SU-DHL-6 (cell line): ENCODE measurements around the gene FLT1.

ENCODE experiments used
- H2AFZ ChIP-seq: fragments of 200-600 bp; sonication (generic); 2 replicates; pipeline ENCODE4 v1.6.1; 2014; ENCODE audit warnings: low read depth, mild to moderate bottlenecking, moderate library complexity, mixed read lengths, antibody characterized with exemption, low read length; ENCODE audit not compliant: severe bottlenecking
- H3F3A ChIP-seq: fragments of 200-600 bp; shearing (Covaris generic); 2 replicates; pipeline ENCODE4 v1.6.0; 2016; ENCODE audit warnings: antibody characterized with exemption, mild to moderate bottlenecking; ENCODE audit not compliant: insufficient read depth
- H3K27ac ChIP-seq: fragments of 200-600 bp; sonication (generic); 2 replicates; pipeline ENCODE4 v1.5.1; 2016; ENCODE audit warnings: low read depth, mild to moderate bottlenecking, low read length, moderate library complexity, mixed read lengths
- H3K27me3 ChIP-seq: fragments of 200-600 bp; sonication (generic), shearing (Covaris generic); 2 replicates; pipeline ENCODE4 v1.6.0; 2014; ENCODE audit warnings: mild to moderate bottlenecking, low read length
- H3K36me3 ChIP-seq: fragments of 200-600 bp; sonication (generic); 2 replicates; pipeline ENCODE4 v1.6.1; 2014; ENCODE audit warnings: mild to moderate bottlenecking, low read length, mixed read lengths
- H3K4me2 ChIP-seq: fragments of 300-600, 200-600 bp; shearing (Covaris generic), sonication (generic); 2 replicates; pipeline ENCODE4 v1.6.0; 2014; ENCODE audit warnings: low read length, low read depth, mild to moderate bottlenecking; ENCODE audit not compliant: poor library complexity, severe bottlenecking
- H3K4me3 ChIP-seq: fragments of 200-600 bp; sonication (generic); 2 replicates; pipeline ENCODE4 v1.5.1; 2014; ENCODE audit warnings: antibody characterized with exemption, low read length, mild to moderate bottlenecking, mixed read lengths; ENCODE audit not compliant: insufficient read depth, poor library complexity, severe bottlenecking
- H3K79me2 ChIP-seq: fragments of 200-600 bp; sonication (generic); 2 replicates; pipeline ENCODE4 v1.6.1; 2014; ENCODE audit warnings: mild to moderate bottlenecking, low read length, moderate library complexity; ENCODE audit not compliant: insufficient read depth
- H3K9ac ChIP-seq: fragments of 200-600 bp; sonication (generic); 2 replicates; pipeline ENCODE4 v1.7.0; 2014; ENCODE audit warnings: mild to moderate bottlenecking, low read length
- H3K9me2 ChIP-seq: fragments of 200-600 bp; sonication (generic); replicated peaks from 2 replicates; pipeline ENCODE4 v1.6.1; 2014; ENCODE audit warnings: low read length; ENCODE audit not compliant: insufficient read depth
- H3K9me3 ChIP-seq: fragments of 200-600 bp; sonication (generic); 2 replicates; pipeline ENCODE4 v1.6.1; 2014; ENCODE audit warnings: low read length, mixed read lengths; ENCODE audit not compliant: insufficient read depth
- H4K20me1 ChIP-seq: fragments of 200-600 bp; sonication (generic); 2 replicates; pipeline ENCODE4 v1.6.1; 2014; ENCODE audit warnings: low read depth, mild to moderate bottlenecking, antibody characterized with exemption, low read length, moderate library complexity, mixed read lengths
- EZH2phosphoT487 ChIP-seq: fragments of 200-600 bp; sonication (generic), shearing (Covaris generic); conservative IDR thresholded peaks from 2 replicates; pipeline ENCODE4 v1.6.1; 2018; ENCODE audit warnings: mild to moderate bottlenecking, antibody characterized with exemption, low read length, moderate library complexity, mixed read lengths
- TF ChIP-seq, protein P1 (sequence below): fragments of 200-600 bp; sonication (generic); IDR thresholded peaks from one replicate; pipeline ENCODE4 v1.5.1; 2017; ENCODE audit warnings: antibody characterized with exemption, mild to moderate bottlenecking, low read length, moderate library complexity; ENCODE audit not compliant: insufficient read depth, poor library complexity, severe bottlenecking

FLT1 gene

DNA sequence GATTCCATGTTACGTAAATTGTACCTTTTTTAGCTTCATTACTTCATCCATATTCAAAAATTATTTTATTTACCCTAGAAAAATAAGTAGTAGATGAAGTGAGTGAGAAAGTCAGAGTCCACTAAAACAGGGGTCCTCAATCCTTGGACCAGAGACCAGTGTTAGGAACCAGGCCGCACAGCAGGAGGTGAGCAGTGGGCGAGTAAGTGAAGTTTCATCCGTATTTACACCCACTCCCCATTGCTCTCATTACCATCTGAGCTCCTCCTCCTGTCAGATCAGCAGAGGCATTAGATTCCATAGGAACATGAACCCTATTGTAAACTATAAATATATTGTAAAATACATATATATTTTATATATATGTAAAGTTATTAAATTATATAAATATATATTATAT lies 237.6 kb downstream of the FLT1 start:
- no peak overlapping the region for H3K4me2 ChIP-seq
- H3K9me2 ChIP-seq: no peaks in the 10 kb centered on the region
- no peak for TF ChIP-seq EZH2phosphoT487
- TF ChIP-seq, protein P1, sequence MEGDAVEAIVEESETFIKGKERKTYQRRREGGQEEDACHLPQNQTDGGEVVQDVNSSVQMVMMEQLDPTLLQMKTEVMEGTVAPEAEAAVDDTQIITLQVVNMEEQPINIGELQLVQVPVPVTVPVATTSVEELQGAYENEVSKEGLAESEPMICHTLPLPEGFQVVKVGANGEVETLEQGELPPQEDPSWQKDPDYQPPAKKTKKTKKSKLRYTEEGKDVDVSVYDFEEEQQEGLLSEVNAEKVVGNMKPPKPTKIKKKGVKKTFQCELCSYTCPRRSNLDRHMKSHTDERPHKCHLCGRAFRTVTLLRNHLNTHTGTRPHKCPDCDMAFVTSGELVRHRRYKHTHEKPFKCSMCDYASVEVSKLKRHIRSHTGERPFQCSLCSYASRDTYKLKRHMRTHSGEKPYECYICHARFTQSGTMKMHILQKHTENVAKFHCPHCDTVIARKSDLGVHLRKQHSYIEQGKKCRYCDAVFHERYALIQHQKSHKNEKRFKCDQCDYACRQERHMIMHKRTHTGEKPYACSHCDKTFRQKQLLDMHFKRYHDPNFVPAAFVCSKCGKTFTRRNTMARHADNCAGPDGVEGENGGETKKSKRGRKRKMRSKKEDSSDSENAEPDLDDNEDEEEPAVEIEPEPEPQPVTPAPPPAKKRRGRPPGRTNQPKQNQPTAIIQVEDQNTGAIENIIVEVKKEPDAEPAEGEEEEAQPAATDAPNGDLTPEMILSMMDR: no peak
- no peaks in the 10 kb centered on the region for H3K9me3 ChIP-seq
- H4K20me1 ChIP-seq: no peaks in the 10 kb centered on the region
- peaks cover 17% of the 10 kb centered on the region; the same call in 1 of the 2 replicates for H3K36me3 ChIP-seq
- no peak overlapping the region for H3K9ac ChIP-seq
- H3K79me2 ChIP-seq: no peaks in the 10 kb centered on the region
- H3K27ac ChIP-seq: no peak overlapping the region
- no peak overlapping the region for H2AFZ ChIP-seq
- no peaks in the 10 kb centered on the region; the same call in 1 of the 2 replicates for H3F3A ChIP-seq
- H3K27me3 ChIP-seq: no peaks in the 10 kb centered on the region
- H3K4me3 ChIP-seq: no peak overlapping the region

DNA sequence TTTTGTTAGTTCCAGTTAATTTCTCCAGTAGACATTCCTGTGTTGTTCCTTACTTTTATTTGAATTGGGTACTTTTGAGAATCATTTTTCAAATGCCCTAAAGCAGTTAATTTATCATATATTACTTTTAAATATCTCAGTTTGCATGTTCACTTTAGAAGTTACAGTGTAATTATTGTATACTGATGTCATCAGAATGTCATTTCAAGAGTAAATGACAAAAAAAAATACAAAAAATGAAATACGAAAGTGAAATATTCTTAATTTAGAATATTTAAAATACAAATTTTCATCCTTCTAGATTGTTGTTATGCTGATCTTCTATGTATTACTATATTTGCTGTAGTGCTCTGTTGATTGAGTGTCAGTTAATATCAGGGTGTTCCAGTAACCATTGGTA lies 242.4 kb downstream of the FLT1 start:
- H3K27ac ChIP-seq: no peak overlapping the region
- H3K79me2 ChIP-seq: peaks cover 7% of the 10 kb centered on the region; the same call in 1 of the 2 replicates
- no peak overlapping the region for H3K4me2 ChIP-seq
- H3F3A ChIP-seq: no peaks in the 10 kb centered on the region
- peaks cover 12% of the 10 kb centered on the region for H3K36me3 ChIP-seq
- H2AFZ ChIP-seq: no peak overlapping the region
- TF ChIP-seq, protein P1: no peak
- no peak for TF ChIP-seq EZH2phosphoT487
- H3K27me3 ChIP-seq: no peaks in the 10 kb centered on the region
- H3K9me3 ChIP-seq: no peaks in the 10 kb centered on the region
- no peaks in the 10 kb centered on the region for H3K9me2 ChIP-seq
- H4K20me1 ChIP-seq: no peaks in the 10 kb centered on the region
- no peak overlapping the region for H3K4me3 ChIP-seq
- no peak overlapping the region for H3K9ac ChIP-seq

DNA sequence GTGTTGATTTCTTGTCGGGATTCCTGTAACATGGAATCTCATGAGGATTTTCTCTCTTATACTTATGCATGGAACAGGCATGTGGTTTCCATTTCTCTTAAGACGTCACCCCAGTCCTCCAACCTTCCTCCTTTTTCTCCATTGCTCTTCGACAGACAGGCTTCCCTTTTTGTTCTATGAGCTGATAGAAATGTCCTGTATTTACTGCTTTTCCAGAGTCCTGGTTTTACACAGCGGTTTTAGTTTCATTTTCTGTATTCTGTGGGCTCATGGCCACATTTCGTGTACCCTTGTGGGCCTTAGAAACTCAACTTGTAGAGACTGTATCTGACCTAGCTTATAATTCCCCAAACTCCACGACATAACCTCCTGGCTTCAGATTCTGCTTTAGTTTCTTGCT lies 243.5 kb downstream of the FLT1 start:
- Histone ChIP-seq H3F3A (no peaks in the 10 kb centered on the region), H3K9me3 (no peaks in the 10 kb centered on the region), H3K79me2 (peaks cover 7% of the 10 kb centered on the region; the same call in 1 of the 2 replicates), H3K4me3 (no peak overlapping the region), H4K20me1 (no peaks in the 10 kb centered on the region), H3K27me3 (no peaks in the 10 kb centered on the region), H3K4me2 (no peak overlapping the region), H3K9me2 (no peaks in the 10 kb centered on the region), H2AFZ (no peak overlapping the region), H3K27ac (no peak overlapping the region), H3K9ac (no peak overlapping the region), H3K36me3 (peaks cover 17% of the 10 kb centered on the region)
- TF ChIP-seq, protein P1: no peak
- no peak for TF ChIP-seq EZH2phosphoT487
